Mesangial cell (primary cell): ENCODE results near the gene DMD. TPM values are rescaled to one million over a fixed set of nuclear protein-coding genes. Genes with fewer than 3 reads are reported as not detected.

ENCODE experiments used
- total RNA-seq: library from RNA; depleted of rRNA; stranded (reverse); fragments of >200 nt; gene quantifications from 2 replicates; pipeline ENCODE4 v1.2.3, GENCODE V29; 2015

Gene DMD
- 7.5 and 12.9 TPM in 2 replicates for total RNA-seq

GRCh38 chrX:33211356-33212260, at the start of gene DMD:
Gene DMD, minus strand, starts transcription at chrX:33211549. Its CDS starts 237 bp downstream, at chrX:33211312.

DNA sequence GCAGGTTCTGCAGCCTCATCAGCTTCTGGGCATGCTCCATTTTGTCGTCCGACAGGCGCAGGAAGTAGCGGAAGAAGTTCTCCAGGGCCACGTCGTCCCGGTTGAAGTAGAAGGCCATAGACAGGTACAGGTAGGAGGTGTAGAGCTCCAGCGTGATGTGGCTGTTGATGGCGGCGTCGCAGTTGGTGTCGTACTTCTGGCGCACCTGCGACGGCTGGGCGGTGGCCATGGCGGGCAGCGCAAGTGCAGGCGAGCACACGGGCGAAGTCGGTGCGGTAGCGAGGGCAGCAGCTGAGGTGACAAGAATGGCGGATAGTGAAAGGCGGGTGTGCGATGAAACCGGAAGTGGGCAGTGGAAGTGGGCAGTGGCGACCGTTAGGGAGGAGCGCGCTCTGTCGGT, 2139.6 kb downstream of the DMD start, which contains the start of gene FTHL17:
FTHL17 (minus strand) TSS at position 317 of the 400 bp plus-strand sequence; CDS start at position 229, 88 bp downstream.

